HTR-8/SVneo (cell line): ENCODE measurements around the gene ZNF407.

ENCODE experiments used
- DNase-seq: peaks from one replicate; pipeline ENCODE4 v3.0.0; 2011; ENCODE audit warnings: low spot score, mixed read lengths; ENCODE audit not compliant: insufficient read length
- FAIRE-seq: peaks from 2 replicates; lab custom pipeline; 2011; peaks lifted over from hg19 to GRCh38; lab: Jason Lieb, UNC

The ZNF407 gene

DNA sequence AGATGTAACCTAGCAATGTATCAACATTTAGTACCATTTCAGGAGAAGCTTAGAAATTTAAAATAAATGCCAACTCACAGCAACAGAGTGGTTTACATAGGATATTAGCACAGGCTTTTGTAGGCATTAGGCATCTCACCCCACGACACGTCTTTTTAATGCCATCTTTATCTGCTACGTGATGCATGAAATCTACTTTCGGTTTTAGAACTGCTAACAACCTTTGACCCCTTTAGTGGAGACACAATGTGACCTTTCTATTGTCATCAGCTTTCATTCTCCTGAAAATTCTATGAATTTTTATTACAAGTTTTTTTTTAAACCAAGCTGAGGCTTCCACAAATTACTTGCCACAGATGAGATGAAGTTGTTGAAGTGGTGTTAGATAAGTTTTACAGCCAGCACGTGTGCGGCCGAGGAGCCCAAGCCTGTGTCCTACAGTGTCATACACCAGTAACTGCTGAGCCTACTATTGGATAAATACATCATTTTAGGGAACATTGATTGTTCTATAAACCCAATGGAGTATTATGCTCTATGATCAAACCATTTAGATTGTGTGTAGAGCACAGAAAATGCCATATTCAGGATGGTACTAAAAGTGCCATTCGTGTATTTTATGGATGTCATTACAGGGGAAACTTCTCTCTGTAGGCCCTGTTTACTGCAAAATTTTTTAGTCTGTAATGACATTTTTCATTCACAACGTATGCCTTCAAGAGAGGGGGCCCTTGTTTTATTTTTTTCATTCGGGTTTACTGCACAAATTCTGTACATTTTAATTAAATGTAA is 459.7 kb downstream of the ZNF407 start:
- DNase-seq, result no peak
- FAIRE-seq, result no peak

DNA sequence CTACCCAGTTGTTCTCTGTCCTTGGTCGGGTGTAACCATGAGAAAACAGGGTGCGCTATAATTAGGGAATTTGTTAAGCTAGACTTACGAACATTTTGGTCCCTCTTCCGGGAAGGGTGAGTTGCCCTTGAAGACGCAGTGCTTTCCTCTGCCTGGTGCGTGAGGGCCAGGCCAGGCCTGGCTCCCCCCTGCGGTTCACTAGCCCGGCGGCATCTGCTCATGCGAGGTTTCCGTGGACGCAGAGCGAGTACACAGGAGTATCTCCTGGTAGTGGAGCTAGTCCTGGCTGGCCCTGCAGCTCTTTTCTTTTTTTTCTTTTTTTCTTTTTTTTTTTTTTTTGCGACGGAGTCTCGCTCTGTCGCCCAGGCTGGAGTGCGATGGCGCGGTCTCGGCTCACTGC is 462.5 kb downstream of the ZNF407 start:
- DNase-seq, result no peak
- FAIRE-seq, result no peak

DNA sequence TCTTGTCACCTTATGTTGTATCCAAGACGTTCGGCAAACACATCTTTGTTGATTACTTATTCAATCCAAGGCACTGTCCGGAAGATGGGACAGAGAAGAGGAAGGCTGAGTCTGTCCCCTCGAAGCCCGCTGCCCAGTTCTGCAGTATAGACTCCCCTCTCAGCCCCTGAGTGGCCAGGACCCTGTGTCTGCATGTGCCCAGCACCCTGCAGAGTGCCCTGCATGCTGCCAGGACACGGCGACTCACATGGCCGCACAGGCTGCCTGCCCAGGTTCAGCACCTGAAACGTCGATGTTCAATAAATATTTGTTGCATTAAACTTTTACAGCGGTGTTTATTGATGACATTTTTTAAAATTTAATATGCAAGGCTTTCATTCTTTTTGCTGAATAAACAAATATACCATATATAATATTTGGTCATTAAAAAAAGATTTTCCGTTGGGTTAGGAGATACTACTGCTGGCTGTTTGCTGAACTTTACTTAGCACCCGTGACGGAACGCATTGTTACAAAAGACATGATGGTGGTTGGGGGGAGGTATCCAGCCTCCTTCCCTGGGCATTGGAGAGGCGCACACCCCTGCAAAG is 464.7 kb downstream of the ZNF407 start:
- no peak for DNase-seq
- no peak for FAIRE-seq

DNA sequence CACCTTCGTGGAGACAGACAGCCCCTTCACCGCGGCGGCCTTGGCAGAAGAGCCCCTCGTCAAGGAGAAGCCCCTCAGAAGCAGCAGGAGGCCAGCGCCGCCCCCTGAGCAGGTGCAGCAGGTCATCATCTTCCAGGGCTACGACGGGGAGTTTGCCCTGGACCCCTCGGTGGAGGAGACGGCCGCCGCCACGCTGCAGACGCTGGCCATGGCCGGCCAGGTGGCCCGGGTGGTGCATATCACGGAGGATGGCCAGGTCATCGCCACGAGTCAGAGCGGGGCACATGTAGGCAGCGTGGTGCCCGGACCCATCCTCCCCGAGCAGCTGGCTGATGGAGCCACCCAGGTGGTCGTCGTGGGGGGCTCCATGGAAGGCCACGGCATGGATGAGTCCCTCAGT is 465.5 kb downstream of the ZNF407 start:
- FAIRE-seq (no peak), DNase-seq (no peak)

DNA sequence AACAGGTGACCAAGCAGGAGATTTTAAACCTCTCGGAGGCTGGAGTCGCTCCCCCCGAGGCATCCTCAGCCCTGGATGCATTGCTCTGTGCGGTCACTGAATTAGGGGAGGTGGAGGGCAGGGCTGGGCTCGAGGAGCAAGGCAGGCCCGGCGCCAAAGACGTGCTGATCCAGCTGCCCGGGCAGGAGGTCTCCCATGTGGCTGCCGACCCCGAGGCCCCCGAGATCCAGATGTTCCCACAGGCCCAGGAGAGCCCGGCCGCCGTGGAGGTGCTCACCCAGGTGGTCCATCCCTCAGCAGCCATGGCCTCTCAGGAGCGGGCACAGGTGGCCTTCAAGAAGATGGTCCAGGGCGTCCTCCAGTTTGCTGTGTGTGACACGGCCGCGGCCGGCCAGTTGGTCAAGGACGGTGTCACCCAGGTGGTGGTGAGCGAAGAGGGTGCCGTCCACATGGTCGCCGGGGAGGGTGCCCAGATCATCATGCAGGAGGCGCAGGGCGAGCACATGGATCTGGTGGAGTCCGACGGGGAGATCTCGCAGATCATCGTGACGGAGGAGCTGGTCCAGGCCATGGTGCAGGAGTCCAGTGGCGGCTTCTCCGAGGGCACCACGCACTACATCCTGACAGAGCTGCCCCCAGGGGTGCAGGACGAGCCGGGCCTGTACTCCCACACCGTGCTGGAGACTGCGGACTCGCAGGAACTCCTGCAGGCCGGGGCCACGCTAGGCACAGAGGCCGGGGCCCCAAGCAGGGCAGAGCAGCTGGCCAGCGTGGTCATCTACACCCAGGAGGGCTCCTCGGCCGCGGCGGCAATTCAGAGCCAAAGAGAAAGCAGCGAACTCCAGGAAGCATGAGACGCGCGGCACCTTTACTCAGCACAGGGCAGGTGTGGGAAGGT is 466.2 kb downstream of the ZNF407 start:
- no peak for FAIRE-seq
- no peak for DNase-seq

DNA sequence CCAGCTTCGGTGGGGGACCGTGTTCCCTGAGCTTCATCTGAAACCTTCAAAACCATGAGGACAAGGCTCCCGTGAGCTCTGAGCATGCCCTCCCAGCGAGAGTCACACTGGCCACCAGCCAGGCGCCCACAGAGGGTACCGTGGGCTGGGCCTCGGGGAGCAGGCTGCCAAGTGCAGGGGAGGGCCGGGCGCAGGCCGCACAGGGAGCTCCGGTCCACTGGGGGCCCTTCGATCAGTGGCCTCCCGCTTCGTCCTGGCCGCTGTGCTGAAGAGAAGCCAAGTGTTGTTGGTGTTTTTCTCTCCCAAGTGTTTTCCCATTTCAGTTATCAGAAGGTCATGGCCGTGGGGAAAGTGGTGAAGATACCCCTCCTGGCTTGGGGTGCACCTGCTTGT is 466.8 kb downstream of the ZNF407 start:
- DNase-seq (no peak), FAIRE-seq (no peak)

DNA sequence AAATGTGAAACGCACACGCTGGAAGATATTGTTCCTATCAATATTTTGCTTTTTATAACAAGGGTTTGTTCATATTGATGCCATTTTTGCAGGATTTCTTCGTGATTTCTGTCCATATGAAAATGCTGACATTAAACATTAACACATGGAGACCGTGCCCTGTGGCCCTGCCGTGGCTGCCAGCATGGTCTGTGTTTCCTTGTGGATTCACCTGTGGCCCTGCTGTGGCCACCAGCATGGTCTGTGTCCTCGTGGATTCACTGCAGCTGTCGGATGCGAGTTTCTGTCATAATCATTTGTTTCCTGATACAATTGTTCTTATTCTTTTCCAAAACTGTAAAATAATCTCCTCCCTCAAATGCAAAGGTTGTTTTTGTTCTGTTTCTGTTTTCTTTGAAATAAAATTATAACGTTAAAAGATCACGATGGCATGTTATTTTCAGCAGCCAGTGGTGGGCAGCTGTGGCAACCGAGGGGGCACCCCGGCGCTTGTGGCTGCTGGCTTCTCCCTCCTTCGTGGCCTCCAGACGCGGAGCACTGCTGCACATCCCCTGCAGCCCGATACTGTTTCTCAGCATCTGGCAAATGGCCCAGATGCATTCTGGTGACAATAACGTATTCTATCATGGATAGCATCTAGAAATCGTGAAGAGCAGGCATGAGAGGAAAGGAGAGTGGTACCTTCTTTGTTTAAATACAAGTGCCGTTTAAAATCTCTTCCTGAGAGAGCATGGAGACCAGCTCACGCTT is 467.8 kb downstream of the ZNF407 start:
- DNase-seq (no peak), FAIRE-seq (no peak)

DNA sequence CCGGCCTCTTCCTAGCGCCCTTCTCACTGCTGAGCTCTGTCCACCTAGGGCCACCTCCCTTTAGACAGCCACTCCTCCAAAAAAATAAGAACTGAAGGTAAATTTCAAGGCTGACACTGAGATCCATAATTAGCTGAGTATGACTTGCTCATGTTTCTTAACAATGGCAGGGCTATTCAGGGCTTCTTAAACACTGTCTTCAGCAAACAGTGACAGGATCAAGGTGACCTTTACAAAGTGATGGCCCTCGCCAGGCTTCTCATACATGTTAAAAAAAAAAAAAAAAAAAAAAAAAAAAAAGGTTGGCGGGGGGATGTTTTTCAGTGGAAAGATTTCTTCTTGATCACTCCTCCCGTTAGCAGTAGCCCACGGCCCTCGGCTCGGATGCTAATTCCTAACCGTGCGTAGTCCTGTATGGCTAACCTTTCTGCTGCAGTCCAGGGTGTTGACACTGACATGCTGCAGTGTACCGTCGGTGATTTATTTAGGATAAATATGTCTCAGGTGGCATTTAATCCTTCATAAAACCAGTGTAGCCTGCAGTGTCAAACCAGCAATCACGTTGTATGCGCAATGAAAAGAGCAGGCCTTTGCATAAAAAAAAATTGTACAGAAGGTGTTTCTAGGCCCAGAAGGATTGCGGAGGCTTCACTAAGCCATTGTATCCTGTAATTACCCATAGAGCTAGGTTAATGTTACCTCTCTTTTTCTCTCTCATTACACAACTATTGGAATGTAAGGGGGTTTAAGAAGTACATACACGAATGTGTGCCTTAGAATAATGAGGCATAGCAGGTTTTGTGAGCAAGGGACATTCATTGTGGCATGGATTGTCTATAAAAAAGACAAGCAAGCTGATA is 468.6 kb downstream of the ZNF407 start:
- DNase-seq (no peak), FAIRE-seq (no peak)

DNA sequence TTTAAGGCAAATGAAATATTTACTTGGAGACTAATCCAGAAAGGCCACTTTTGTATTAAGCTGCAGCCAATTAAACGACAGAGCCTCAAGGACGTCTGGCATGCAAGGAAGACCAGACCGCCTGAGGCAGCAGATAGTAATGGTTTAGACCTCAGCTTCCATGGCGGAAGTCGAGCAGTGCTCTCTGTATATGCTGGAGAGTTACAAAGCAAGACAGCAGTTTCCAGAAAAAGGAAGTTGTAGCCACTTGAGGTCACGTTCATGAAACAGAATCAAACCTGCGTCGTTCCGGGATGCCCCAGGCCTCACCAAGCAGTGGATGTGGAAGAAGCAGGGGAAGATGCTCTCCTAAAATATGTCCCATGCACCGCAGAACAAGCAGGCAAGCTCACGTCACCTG is 469.3 kb downstream of the ZNF407 start:
- DNase-seq, result no peak
- no peak for FAIRE-seq

DNA sequence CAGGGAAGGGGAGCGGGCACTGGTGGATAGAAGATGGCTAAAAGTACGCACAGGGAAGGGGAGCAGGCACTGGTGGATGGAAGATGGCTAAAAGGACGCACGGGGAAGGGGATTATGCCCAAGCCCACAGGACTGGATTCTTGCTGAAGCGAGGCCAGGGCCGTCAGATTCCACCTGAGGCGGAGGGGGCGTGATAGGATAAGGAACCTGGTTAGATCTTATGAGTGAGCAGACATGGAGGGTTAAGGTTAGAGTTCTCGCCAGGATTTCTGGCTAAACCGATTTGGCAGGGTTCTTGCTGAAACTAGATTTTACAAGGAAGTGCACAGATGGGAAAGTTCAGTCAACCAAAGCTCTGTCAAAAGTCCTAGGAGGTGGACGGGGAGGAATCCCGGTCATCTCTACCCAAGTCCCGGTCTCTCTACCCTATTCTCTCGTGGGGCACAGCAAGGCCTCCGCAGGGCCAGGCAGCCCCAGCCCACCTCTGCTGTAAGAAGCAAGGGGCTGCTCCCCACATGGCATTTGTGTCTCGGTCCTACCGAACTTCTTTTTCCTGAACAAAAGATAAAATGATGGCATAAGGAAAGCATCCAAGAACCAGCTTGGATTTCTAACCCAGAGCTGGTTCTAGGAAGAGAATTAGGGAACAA is 470.5 kb downstream of the ZNF407 start:
- FAIRE-seq (no peak), DNase-seq (no peak)

DNA sequence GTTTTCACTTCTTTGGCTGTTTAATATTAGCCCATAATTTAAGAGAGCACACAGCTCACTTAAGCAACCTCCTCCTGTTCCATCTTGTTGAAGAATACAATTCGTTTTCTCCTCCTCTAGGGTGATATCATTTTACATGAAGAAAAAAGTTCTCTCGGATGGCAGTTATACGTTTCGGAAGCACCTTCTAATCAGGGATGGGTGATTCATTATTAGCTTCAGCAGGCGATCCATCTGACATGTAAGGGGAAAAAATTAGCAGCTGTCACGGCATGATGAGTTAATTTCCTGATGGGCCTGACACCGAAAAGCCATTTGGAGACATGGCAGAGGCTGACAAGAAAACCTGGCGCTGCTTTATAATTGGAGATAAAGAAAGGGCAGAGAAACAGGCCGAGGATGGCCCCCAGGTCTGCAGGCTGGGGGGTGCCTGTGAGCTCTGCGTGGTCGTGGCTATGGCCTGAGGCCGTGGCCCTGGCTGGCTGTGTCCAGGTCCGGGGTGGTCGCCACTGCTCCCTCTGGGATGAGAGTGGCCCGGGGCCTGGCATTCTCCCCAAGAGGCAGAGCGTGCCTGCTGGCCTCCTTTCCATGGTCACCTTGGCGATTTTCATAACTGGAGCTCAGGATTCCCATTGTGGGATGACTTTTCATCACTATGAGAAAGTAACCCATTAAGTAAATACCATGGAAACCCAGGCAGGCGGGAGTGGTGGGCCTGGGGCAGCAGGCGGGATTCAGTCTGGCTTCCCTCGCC is 471.2 kb downstream of the ZNF407 start:
- no peak for DNase-seq
- no peak for FAIRE-seq

DNA sequence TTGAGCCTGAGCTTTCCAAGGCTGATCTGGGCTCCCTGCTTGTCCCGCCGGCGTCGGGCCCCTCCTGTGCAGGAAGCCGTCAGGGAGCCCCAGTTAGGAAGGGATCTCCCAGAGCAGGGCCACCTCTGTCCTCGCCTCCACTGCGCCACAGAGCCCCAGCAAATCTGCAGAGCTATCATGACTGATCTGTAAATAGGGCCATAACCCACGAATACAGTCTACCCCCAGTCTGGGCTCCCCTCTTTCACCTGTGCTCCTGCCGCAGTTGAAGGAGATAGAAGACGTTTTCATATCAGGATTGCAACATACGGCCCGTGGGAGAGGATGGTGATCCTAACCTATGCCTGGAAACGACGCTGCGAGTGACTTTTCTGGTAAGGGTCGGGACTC is 472.6 kb downstream of the ZNF407 start:
- DNase-seq (no peak), FAIRE-seq (no peak)

DNA sequence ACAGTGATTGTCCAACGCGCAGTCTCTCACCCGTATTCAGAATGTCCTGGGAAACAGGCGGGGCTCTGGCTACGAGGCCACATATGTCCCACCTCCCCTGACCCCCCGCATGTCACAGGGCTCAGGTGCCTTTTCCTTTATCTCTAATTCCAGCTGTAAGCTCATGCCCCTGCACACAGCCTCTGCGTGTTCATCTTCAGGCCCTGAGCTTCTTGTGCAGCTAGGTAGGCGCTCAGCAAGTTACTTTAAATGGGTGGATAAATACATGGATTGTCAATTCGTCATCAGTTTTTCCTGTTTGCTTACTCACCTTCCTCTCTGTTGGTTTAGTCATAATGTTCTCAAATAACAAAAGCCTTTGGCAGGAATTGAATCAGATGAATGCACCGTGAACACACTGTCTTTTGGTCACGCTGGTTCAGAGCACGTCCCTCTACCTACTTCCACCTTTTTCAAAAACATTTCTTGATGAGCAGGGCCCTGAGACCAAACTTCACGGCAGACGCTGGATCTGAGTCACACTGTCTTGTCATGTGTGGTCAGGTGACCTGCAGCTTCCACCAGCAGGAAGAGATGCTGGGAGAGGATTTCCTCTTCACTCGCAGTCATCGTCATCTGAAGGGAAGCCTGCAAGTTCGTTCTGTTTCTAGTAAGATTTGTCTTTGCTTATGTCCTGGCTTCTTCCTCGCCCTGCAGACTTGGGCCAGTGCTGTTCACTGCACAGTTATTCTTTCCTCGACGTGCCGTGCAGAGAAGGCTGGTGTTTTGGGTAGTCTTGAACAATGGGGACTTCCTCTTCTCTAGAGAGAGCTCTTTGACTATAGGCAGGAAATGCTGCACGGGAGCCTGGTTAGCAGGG is 473.2 kb downstream of the ZNF407 start:
- FAIRE-seq (no peak), DNase-seq (peak; percentile 40)

DNA sequence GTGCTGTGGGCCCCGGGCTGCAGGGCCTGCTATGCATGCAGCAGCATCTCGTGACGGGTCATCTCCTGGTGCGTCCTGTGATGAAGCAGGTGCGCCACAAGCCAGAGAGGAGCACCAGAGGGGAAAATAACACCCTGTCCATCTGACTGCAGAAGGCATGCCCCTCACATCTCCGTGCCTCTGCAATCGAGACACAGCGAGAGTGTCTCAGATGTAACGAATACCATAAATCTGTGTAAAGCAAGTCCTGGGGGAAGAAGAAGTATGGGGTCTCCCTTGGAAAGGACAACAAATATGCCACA is 473.8 kb downstream of the ZNF407 start:
- FAIRE-seq (no peak), DNase-seq (no peak)

DNA sequence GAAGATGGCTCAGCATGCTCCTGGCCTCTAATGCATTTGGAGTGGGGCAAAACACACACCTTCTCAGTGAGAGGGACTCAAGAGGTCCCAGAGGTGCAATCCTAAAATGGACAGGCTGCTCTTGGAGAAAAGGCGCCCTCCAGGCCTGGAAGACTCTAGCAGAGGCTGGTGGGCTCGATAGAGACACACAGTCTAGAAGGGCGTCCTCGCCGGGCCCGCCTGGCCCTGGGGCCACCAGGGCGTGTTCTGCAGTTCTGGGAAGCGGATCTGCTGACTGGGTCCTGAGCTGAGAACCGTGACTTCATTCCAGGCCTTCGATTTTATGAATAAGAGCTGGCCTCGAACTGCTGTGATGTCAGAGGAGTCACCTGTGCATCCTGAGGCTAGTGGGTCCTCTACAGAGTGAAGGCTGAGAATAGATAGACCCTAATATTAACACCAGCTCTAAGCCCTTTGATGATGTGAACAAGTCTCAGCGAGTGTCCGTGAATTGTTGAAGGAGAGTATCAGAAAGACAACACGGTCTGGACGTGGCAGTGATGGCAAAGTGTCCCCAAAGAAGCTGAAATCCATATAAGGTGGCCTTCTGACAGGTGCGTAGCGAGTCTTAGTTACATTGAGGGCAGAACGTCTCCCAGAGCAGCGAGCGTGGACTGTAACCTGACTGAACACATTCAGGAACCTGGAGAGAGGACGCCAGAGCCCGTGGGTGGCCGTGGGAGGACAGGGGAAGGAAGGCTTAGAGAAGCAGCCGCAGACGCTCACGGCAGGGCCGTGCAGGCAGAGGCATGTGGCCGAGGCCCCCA is 474.4 kb downstream of the ZNF407 start:
- FAIRE-seq, result no peak

DNA sequence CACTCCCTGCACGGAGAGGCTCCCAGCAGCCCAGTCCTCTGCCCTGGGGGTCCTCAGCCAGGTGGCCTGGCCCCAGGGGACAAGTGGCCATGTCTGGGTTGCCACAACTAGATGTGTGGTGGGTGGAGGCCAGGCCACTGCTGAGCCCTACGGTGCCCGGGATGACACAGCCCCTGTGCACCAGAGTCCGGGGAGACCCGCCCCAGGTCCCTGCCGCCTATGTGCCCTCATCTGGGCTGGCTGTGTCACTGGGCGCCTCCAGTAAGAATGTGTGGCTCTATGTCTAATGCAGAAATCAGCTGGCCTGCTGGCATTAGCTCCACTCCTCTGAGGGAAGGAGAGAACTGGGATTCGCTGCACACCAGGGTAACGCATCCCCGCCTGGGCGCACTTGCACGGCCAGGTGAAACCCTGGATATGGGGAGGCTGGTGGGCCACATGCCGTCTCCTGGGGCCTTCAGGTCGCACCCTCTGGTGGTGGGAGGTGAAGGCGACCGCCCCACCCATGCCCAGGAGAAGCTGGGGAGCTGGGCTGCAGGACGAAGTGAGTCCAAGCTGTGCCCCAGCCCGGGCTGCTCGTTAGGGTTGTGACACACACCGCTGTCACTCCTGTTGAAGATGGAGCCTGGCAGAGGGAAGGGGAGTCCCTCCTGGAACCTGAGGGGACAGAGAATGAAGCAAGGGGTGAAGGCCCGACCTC is 475.2 kb downstream of the ZNF407 start:
- no peak for DNase-seq
- FAIRE-seq, result no peak

More for the DNA sequence above, 474.4 kb downstream of the ZNF407 start:
- no peak for DNase-seq
